ENCODE results near the gene TNFRSF8. TPM values are rescaled to one million over a fixed set of nuclear protein-coding genes. Genes with fewer than 3 reads are reported as not detected.

TNFRSF8 gene
- total RNA-seq, 1 experiment from 2014 or later: not detected

DNA sequence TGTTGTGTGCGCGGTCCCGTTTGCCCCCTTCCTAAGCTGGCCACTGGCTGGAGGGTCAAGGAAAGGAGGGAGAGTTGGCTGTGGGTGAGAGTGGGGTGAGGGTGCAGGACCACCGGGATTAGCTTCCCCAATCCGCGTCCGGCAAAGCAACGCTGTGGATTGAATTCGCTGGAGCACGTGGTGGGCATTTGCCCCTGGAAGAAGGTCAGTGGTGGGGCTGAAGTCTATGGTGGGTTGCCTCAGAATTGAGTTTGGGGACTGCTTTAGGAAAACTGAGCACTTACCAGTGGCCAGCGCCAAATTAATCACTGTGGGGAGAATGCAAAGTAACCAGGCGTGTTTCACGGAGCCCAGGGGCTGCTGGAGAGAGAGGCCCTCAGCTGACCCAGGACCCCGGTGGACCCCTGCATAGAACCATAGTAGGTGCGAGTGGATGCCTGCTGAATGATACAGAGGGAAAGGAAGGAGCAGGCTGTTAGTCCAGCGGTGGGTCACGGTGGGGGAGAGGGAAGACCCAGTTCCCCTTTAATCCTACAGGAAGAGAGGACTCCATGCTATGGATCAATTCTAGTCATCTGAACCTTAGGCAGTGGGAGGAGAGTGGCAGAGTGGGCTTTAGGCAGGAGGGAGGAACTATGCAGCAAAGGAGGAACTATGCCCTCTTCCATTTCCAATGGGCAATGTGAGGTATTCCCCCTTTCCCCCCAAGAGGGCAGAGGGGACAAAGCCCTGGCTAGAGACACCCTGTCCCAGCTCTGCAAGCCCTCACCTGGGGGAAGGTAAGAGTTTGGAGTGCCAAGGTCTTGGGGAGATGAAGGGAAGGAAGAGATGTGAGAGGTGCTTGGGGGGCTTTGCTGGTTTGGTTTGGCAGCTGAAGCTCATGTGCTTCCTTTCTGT, 1.2 kb downstream of the TNFRSF8 start:
- DNase-seq (no peak), ATAC-seq (no peak)
- no peaks in the 10 kb centered on the region for H4K20me1 ChIP-seq (ENCODE audit: low read length)
- H3F3A ChIP-seq (ENCODE audit: low read length, unreplicated experiment): no peaks in the 10 kb centered on the region
- H3K4me2 ChIP-seq (ENCODE audit: low read length): no peak overlapping the region
- CTCF ChIA-PET: no interaction called here
- H3K36me3 ChIP-seq (ENCODE audit: low read depth, low read length): no peaks in the 10 kb centered on the region
- BruUV-seq (replicated peaks): no TSS peak
- H3K4me1 ChIP-seq (ENCODE audit: insufficient read depth, low read length): no peaks in the 10 kb centered on the region
- H3K9me2 ChIP-seq (replicated peaks; ENCODE audit: low read length): no peaks in the 10 kb centered on the region
- H2AFZ ChIP-seq (ENCODE audit: low read length): no peak overlapping the region
- H3K9me3 ChIP-seq (ENCODE audit: low read length): no peaks in the 10 kb centered on the region
- no peak overlapping the region for H3K4me3 ChIP-seq (ENCODE audit: low read length)
- POLR2A ChIA-PET (ENCODE audit: unreplicated experiment): no interaction called here
- TF ChIP-seq EZH2phosphoT487 (IDR thresholded peaks at IDR 0.05; ENCODE audit: borderline replicate concordance, low read length): no peak
- TF ChIP-seq CTCF (conservative IDR thresholded peaks at IDR 0.05; ENCODE audit: low read depth, low read length): no peak
- no peak for TF ChIP-seq EZH2 (IDR thresholded peaks at IDR 0.05; ENCODE audit: low read length, unreplicated experiment)
- no peak overlapping the region for H3K27ac ChIP-seq (ENCODE audit: low read length)
- no peak overlapping the region for H3K9ac ChIP-seq (ENCODE audit: low read length)
- intact Hi-C loops (cut with micrococcal nuclease): no loop called here
- peaks cover 21% of the 10 kb centered on the region for H3K27me3 ChIP-seq (ENCODE audit: low read length)
- no peaks in the 10 kb centered on the region for H3K79me2 ChIP-seq (ENCODE audit: low read length)

DNA sequence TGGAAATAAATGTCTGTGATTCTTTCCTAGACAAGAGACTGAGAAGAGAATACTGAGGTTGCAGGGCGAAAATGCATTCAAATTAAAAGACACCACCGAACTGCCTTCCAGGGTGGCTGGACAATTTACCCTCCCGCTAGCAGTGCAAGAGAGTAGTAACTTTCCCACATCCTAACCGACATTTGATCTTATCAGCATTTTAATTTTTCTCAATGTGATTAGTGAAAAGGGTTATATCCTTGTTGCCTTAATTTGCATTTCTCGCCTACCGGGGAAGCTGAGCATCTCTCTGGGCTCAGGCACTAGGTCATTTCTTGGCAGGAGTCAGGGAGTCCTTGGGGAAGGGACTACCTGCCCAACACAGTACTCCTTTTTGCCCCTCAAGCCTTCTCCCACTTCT, 2.8 kb downstream of the TNFRSF8 start:
- DNase-seq (no peak), ATAC-seq (no peak)
- no peak overlapping the region for H2AFZ ChIP-seq (ENCODE audit: low read length)
- H4K20me1 ChIP-seq (ENCODE audit: low read length): no peaks in the 10 kb centered on the region
- no peaks in the 10 kb centered on the region for H3K79me2 ChIP-seq (ENCODE audit: low read length)
- ChIA-PET CTCF (interaction anchor here (0.6 kb wide), 1 partner anchor 13 kb away, joined by 3 read pairs; no protein-coding TSS in a partner anchor), POLR2A (ENCODE audit: unreplicated experiment) (no interaction called here)
- H3K9ac ChIP-seq (ENCODE audit: low read length): no peak overlapping the region
- no peak overlapping the region for H3K4me2 ChIP-seq (ENCODE audit: low read length)
- H3K4me3 ChIP-seq (ENCODE audit: low read length): no peak overlapping the region
- BruUV-seq (replicated peaks): no TSS peak
- TF ChIP-seq EZH2phosphoT487 (IDR thresholded peaks at IDR 0.05; ENCODE audit: borderline replicate concordance, low read length) (no peak), EZH2 (IDR thresholded peaks at IDR 0.05; ENCODE audit: low read length, unreplicated experiment) (no peak)
- peaks cover 21% of the 10 kb centered on the region for H3K27me3 ChIP-seq (ENCODE audit: low read length)
- no peak overlapping the region for H3K27ac ChIP-seq (ENCODE audit: low read length)
- no peaks in the 10 kb centered on the region for H3K36me3 ChIP-seq (ENCODE audit: low read depth, low read length)
- no peaks in the 10 kb centered on the region for H3F3A ChIP-seq (ENCODE audit: low read length, unreplicated experiment)
- H3K9me3 ChIP-seq (ENCODE audit: low read length): no peaks in the 10 kb centered on the region
- intact Hi-C loops (cut with micrococcal nuclease): no loop called here
- no peaks in the 10 kb centered on the region for H3K4me1 ChIP-seq (ENCODE audit: insufficient read depth, low read length)
- no peaks in the 10 kb centered on the region for H3K9me2 ChIP-seq (replicated peaks; ENCODE audit: low read length)

DNA sequence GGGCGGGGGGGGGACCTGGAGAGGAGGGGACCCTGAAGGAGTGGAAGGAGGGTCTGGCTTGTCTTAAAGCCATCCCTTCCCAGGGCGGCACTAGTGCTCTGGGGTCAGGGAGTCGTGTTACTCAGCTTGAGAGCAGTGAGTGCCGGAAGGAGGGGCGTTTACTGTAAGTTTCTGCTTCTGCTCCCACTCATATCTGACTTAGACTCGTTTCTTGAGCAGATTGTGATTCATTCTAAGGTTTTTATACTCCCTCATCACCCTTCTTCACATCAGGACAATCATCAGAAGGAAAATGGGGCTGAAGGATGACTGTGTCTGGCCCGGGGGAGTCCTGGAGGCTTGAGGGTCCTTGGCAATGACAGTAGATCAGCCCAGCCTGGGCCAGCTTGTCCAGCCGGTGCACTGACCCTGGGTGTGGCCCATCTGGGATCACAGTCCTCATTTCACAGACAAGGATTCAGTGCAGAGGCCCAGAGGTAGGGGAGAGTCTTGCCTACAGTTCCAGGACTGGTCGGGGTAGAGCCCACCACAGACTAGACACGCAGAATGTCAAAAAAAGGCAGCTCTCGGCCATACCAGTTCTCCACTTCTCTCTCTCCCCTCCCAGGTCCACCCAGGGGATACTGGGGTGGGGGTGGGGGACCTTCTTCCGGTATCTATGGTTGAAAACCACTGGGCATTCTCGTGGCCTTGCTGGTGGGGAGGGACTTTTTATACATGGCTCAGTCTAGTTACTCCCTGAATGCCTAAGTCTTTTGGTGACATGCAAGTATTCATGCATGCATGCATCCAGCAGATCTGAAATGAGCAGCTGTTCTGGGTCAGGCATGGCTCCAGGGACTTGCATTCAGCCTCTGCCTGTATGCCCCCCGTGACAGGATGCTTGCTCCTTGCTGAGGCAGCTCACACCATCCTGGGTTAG, 5.1 kb downstream of the TNFRSF8 start:
- Histone ChIP-seq H3K27me3 (ENCODE audit: low read length) (peaks cover 21% of the 10 kb centered on the region), H3K4me2 (ENCODE audit: low read length) (no peak overlapping the region), H3K79me2 (ENCODE audit: low read length) (no peaks in the 10 kb centered on the region), H3K4me3 (ENCODE audit: low read length) (no peak overlapping the region), H3F3A (ENCODE audit: low read length, unreplicated experiment) (no peaks in the 10 kb centered on the region), H3K9ac (ENCODE audit: low read length) (no peak overlapping the region), H2AFZ (ENCODE audit: low read length) (no peak overlapping the region), H3K36me3 (ENCODE audit: low read depth, low read length) (no peaks in the 10 kb centered on the region), H3K27ac (ENCODE audit: low read length) (no peak overlapping the region), H4K20me1 (ENCODE audit: low read length) (no peaks in the 10 kb centered on the region), H3K4me1 (ENCODE audit: insufficient read depth, low read length) (no peaks in the 10 kb centered on the region), H3K9me3 (ENCODE audit: low read length) (no peaks in the 10 kb centered on the region), H3K9me2 (replicated peaks; ENCODE audit: low read length) (no peaks in the 10 kb centered on the region)
- no TSS peak for BruUV-seq (replicated peaks)
- intact Hi-C loops (cut with micrococcal nuclease): no loop called here
- CTCF ChIA-PET: no interaction called here
- ATAC-seq (peak; percentile 62), DNase-seq (no peak)
- POLR2A ChIA-PET (ENCODE audit: unreplicated experiment): interaction anchor here (0.6 kb wide), 2 partner anchors 17 to 114 kb away, joined by 3 to 8 read pairs; no protein-coding TSS in a partner anchor
- no peak for TF ChIP-seq EZH2phosphoT487 (IDR thresholded peaks at IDR 0.05; ENCODE audit: borderline replicate concordance, low read length)
- TF ChIP-seq EZH2 (IDR thresholded peaks at IDR 0.05; ENCODE audit: low read length, unreplicated experiment): no peak
- TF ChIP-seq CTCF (conservative IDR thresholded peaks at IDR 0.05; ENCODE audit: low read depth, low read length): no peak
